K562 (cell line): ENCODE data around the gene ARID3A. TPM values are rescaled to one million over a fixed set of nuclear protein-coding genes. Genes with fewer than 3 reads are reported as not detected.

Experiments
- ATAC-seq: fragments of 200-7000 bp; cut with Tn5 transposase; 3 replicates; pipeline ENCODE4 v1.9.1; 2020; ENCODE audit warnings: moderate library complexity
- BruUV-seq: library from RNA; stranded (reverse); fragments of 400-500 nt; replicated peaks from 2 replicates; lab custom pipeline; 2021; lab: Mats Ljungman, UMichigan
- CTCF ChIA-PET: fragments of 300-600 bp; formaldehyde crosslinking; extraction: SDS; loops from one replicate; lab custom pipeline; 2021; ENCODE audit warnings: low intra/inter-chr PET ratio; lab: Yijun Ruan, JAX
- POLR2A ChIA-PET: fragments of 300-600, 350-650 bp; sonication (Branson Sonifier 250); formaldehyde crosslinking; extraction: SDS; loops from one replicate; lab custom pipeline; 2021; ENCODE audit warnings: antibody characterized with exemption, inconsistent platforms; lab: Yijun Ruan, JAX
- DNase-seq, 4 experiments: peaks; one replicate each; pipeline versions ENCODE4 v3.0.0 to v3.0.0-alpha.2; 2011 to 2018; ENCODE audit warnings: low spot score in 3 of 4, mixed read lengths in 3 of 4; ENCODE audit errors: extremely low read depth in 1 of 4
- FAIRE-seq: peaks from 2 replicates; lab custom pipeline; 2011; peaks lifted over from hg19 to GRCh38; lab: Jason Lieb, UNC
- H2AFZ ChIP-seq: 2 replicates; pipeline ENCODE4 v1.6.0; 2011; ENCODE audit warnings: low read depth, low read length, control low read depth, inconsistent platforms
- H3K27ac ChIP-seq: fragments of 200-600 bp; 3 replicates; pipeline ENCODE4 v1.8.0; 2011; ENCODE audit warnings: low read depth, mild to moderate bottlenecking, control low read depth, inconsistent platforms, low read length, moderate library complexity, mixed read lengths; ENCODE audit errors: extremely low read depth
- H3K27me3 ChIP-seq, 2 experiments: fragments of 300-600 bp in 1 of 2; 2 replicates in 1 of 2; 3 replicates in 1 of 2; pipeline versions ENCODE4 v1.6.0 to v1.8.0; 2011; ENCODE audit warnings: inconsistent platforms in 2 of 2, low read length in 2 of 2, mild to moderate bottlenecking in 1 of 2, mixed read lengths in 1 of 2, moderate library complexity in 1 of 2; ENCODE audit not compliant: control insufficient read depth in 2 of 2, insufficient read depth in 2 of 2
- H3K36me3 ChIP-seq: fragments of 300-600 bp; 3 replicates; pipeline ENCODE4 v1.8.0; 2011; ENCODE audit warnings: mild to moderate bottlenecking, low read length, inconsistent platforms; ENCODE audit not compliant: control insufficient read depth, insufficient read depth
- H3K4me1 ChIP-seq, 2 experiments: fragments of 200-600 bp in 1 of 2; replicated peaks in 1 of 2; 2 replicates in 1 of 2; 3 replicates in 1 of 2; pipeline versions ENCODE4 v1.5.1 to v1.8.0; 2011; ENCODE audit warnings: inconsistent platforms in 2 of 2, low read length in 2 of 2, mild to moderate bottlenecking in 1 of 2, mixed read lengths in 1 of 2, moderate library complexity in 1 of 2; ENCODE audit not compliant: control insufficient read depth in 2 of 2, insufficient read depth in 2 of 2
- H3K4me2 ChIP-seq: 2 replicates; pipeline ENCODE4 v1.6.1; 2011; ENCODE audit warnings: low read length, control low read depth, inconsistent platforms, mixed read lengths; ENCODE audit not compliant: insufficient read depth
- H3K4me3 ChIP-seq: fragments of 200-600 bp; sonication (generic), shearing (Covaris generic); 2 replicates; pipeline ENCODE4 v1.5.1; 2016; ENCODE audit warnings: control low read depth, inconsistent platforms
- H3K79me2 ChIP-seq: fragments of 200-600 bp; 3 replicates; pipeline ENCODE4 v1.8.0; 2011; ENCODE audit warnings: low read length, inconsistent platforms; ENCODE audit not compliant: control insufficient read depth, insufficient read depth
- H3K9ac ChIP-seq, 2 experiments: 2 replicates each; pipeline versions ENCODE4 v1.6.0 to v1.6.1; 2011; ENCODE audit warnings: low read depth in 2 of 2, low read length in 2 of 2, control low read depth in 1 of 2, inconsistent platforms in 1 of 2, mild to moderate bottlenecking in 1 of 2, mixed read lengths in 1 of 2; ENCODE audit not compliant: insufficient read depth in 1 of 2
- H3K9me1 ChIP-seq: one replicate; pipeline ENCODE4 v1.6.0; 2011; ENCODE audit warnings: inconsistent platforms, mild to moderate bottlenecking, low read length, moderate library complexity; ENCODE audit not compliant: control insufficient read depth, insufficient read depth
- H3K9me3 ChIP-seq: replicated peaks from 2 replicates; pipeline ENCODE4 v1.5.1; 2011; ENCODE audit warnings: low read depth, low read length, inconsistent platforms; ENCODE audit not compliant: control insufficient read depth, insufficient read depth
- H4K20me1 ChIP-seq: replicated peaks from 2 replicates; pipeline ENCODE4 v1.6.1; 2011; ENCODE audit warnings: low read length, inconsistent platforms, mixed read lengths; ENCODE audit not compliant: control insufficient read depth, insufficient read depth
- CCNT2 ChIP-seq: IDR thresholded peaks from 2 replicates; pipeline ENCODE4 v1.6.1; 2011; ENCODE audit warnings: borderline replicate concordance, low read depth, mild to moderate bottlenecking, moderate library complexity, mixed read lengths, low read length; ENCODE audit not compliant: insufficient read length; ENCODE audit errors: extremely low read depth
- POLR2G ChIP-seq: fragments of 200-400 bp; formaldehyde crosslinking; IDR thresholded peaks from 2 replicates; pipeline ENCODE4 v1.6.1; 2017; ENCODE audit warnings: low read depth, mild to moderate bottlenecking, antibody characterized with exemption, low read length, moderate library complexity
- RBFOX2 ChIP-seq: fragments of 200-400 bp; formaldehyde crosslinking; IDR thresholded peaks from 2 replicates; pipeline ENCODE4 v1.6.1; 2017; ENCODE audit warnings: low read depth, mild to moderate bottlenecking, low read length, moderate library complexity
- ZBTB33 ChIP-seq: sonication (generic); formaldehyde crosslinking; IDR thresholded peaks from 2 replicates; pipeline ENCODE4 v1.8.1; 2023; ENCODE audit warnings: mild to moderate bottlenecking, missing genetic modification reagents
- ZEB2 ChIP-seq: fragments of 450-650 bp; IDR thresholded peaks from 2 replicates; pipeline ENCODE4 v1.6.1; 2016
- WGBS: fragments of 100-300 bp; shearing (Covaris generic); methylation state at CpG from one replicate; pipeline ENCODE4 v1.1.6; 2016; ENCODE audit warnings: low coverage, mixed read lengths; ENCODE audit not compliant: insufficient coverage; ENCODE audit errors: missing lambda C conversion rate; 5-methylcytosine and 5-hydroxymethylcytosine counted together
- in situ Hi-C: fragments of 300-500 bp; cut with MboI; formaldehyde crosslinking; loops from 4 replicates; pipeline ENCODE4 v1.15.0; 2018; ENCODE audit warnings: inconsistent platforms, mixed read lengths
- intact Hi-C: fragments of 100-400 bp; cut with micrococcal nuclease; formaldehyde crosslinking; loops from 2 replicates; pipeline ENCODE4 v1.14.2; 2022
- polyA plus RNA-seq, 8 experiments: library from polyadenylated mRNA; depleted of rRNA in 4 of 8; stranded (reverse) in 5 of 8; unstranded in 3 of 8; fragments of >200 nt; fragmentation: Nextera tagmentation in 2 of 8; fragmentation: Illumina TruSeq in 1 of 8; extraction: Ambion mirVana in 2 of 8; extraction: Trizol in 1 of 8; gene quantifications; 2 replicates each; pipeline versions ENCODE4 v1.2.1 to v1.2.3, GENCODE V29; 2011 to 2014; ENCODE audit warnings: inconsistent platforms in 1 of 8, missing spikeins in 1 of 8
- total RNA-seq, 7 experiments: library from RNA; depleted of rRNA in 6 of 7; stranded (reverse); fragments of >200 nt in 6 of 7; fragmentation: Illumina TruSeq in 2 of 7; extraction: Trizol in 2 of 7; gene quantifications; 2 replicates each; pipeline versions ENCODE4 v1.2.1 to v1.2.3, GENCODE V29; 2011 to 2021; ENCODE audit warnings: low replicate concordance in 1 of 7
- TF ChIP-seq, protein P1 (sequence below): fragments of 450-650 bp; IDR thresholded peaks from 2 replicates; pipeline ENCODE4 v1.6.1; 2018; ENCODE audit warnings: mild to moderate bottlenecking, low read depth; ENCODE audit not compliant: partially characterized antibody

Gene ARID3A
- total and polyA plus RNA-seq, 9 of the 15 experiments (the other 6 are each of a cell fraction or from before 2014, with no cell fraction given) = 1.4 to 118 (median 31.2) TPM

GRCh38 chr19:885536-886224, 40.2 kb upstream of the ARID3A start:
- TF ChIP-seq CCNT2 (peak; percentile 13), RBFOX2 (0 out of 2 replicates have a peak, but pooled peaks have one; percentile 35), ZEB2 (no peak), POLR2G (peak; percentile 41; the same call in 1 of the 2 replicates), ZBTB33 (CRISPR knock-in tag) (peak; percentile 79)
- TF ChIP-seq, protein P1, sequence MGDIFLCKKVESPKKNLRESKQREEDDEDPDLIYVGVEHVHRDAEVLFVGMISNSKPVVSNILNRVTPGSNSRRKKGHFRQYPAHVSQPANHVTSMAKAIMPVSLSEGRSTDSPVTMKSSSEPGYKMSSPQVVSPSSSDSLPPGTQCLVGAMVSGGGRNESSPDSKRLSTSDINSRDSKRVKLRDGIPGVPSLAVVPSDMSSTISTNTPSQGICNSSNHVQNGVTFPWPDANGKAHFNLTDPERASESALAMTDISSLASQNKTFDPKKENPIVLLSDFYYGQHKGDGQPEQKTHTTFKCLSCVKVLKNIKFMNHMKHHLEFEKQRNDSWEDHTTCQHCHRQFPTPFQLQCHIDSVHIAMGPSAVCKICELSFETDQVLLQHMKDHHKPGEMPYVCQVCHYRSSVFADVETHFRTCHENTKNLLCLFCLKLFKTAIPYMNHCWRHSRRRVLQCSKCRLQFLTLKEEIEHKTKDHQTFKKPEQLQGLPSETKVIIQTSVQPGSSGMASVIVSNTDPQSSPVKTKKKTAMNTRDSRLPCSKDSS = no peak
- H3K9me3 ChIP-seq = no peaks in the 10 kb centered on the region
- WGBS = 98% methylated on average over 16 of the region's 64 CpGs
- H4K20me1 ChIP-seq = no peaks in the 10 kb centered on the region; the same call in none of the 2 replicates
- DNase-seq (no peak), FAIRE-seq (no peak), ATAC-seq (no peak)
- peaks cover 5 to 67% of the 10 kb centered on the region in 2 experiments; a peak in 4 of 5 replicates for H3K4me1 ChIP-seq
- BruUV-seq = no TSS peak
- no peaks in the 10 kb centered on the region for H3K9me1 ChIP-seq
- no peak overlapping the region for H3K4me2 ChIP-seq
- no peaks in the 10 kb centered on the region for H3K27me3 ChIP-seq
- in situ Hi-C loops (no loop called here), intact Hi-C loops (no loop called here)
- ChIA-PET CTCF (no interaction called here), POLR2A (no interaction called here)
- H2AFZ ChIP-seq = no peak overlapping the region
- H3K36me3 ChIP-seq = peaks cover 92% of the 10 kb centered on the region
- H3K4me3 ChIP-seq = no peak overlapping the region
- peaks cover 21% of the 10 kb centered on the region for H3K79me2 ChIP-seq
- no peak overlapping the region for H3K27ac ChIP-seq
- H3K9ac ChIP-seq = peak overlapping the region in 1 of 2 experiments; percentile 26; a peak in 1 of 4 replicates
